GM21390 (cell line): ENCODE data around the gene SMIM23.

ENCODE experiments used
- ATAC-seq: cut with Tn5 transposase; IDR thresholded peaks from one replicate; pipeline ENCODE4 v1.9.1; 2021; ENCODE audit not compliant: unreplicated experiment

The SMIM23 gene

DNA sequence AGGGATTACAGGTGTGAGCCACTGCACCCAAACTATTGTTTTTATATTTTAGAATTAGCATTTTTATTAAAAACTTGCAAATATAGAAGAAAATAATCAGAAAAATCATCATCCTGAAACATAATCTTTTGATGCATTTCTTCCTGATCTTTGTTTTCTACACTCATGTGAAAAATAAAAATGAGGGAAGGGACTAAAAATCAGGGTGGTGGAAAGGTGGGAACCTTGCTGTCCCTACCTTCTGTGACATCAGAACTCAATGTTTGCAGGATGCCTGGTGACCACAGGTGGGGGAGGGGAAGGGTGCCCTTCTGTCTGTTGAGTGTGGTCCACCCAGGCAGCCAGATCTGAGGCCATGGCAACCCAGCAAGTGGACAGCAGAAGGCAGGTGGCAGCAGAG lies at the start of gene SMIM23:
Gene SMIM23, plus strand, starts transcription at position 301 of the 400 bp plus-strand sequence. Its CDS starts 55 bp downstream, at position 356.
- no peak for ATAC-seq

- ATAC-seq = no peak
Measured at GRCh38 chr5:171736976-171737891, 48.4 kb upstream of the SMIM23 start.

DNA sequence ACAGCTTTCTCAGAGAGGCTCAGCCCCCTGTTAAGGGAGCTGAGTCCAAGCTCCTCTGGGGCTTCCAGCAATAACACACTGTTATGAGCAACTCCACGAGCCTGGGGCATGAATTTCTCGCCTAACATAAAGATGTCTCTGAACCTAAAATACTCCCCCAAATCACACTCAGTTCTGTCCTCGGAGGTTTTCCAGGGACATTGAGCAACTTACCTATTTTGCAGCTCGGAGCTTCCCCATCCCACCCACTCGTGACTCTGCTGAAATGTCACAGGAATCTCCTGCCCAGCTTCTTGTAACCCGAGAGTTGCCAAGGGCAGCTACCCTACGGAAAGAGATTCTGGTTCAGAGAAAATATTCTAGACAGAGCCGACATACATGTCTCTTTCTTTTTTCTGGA lies 47.1 kb upstream of the SMIM23 start:
- no peak for ATAC-seq

DNA sequence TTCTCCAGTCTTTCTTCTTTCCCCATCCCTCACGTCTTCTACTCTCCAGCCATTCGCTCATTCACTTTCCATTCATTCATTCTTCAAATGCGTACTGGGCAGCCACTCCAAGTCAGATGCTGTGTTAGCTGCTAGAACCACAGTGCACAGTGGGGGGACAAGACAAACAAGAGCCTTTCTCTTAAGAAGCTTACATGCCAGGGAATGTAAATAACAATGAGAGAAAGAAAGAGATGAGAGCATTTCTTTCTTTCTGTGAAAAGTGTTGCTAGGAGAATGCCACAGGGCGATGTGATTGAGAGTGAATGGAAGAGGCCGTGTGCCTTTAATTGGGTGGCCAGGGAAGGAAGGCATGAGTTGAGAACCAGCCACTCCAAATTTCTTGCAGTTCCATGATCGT lies 46.3 kb upstream of the SMIM23 start:
- ATAC-seq = no peak

DNA sequence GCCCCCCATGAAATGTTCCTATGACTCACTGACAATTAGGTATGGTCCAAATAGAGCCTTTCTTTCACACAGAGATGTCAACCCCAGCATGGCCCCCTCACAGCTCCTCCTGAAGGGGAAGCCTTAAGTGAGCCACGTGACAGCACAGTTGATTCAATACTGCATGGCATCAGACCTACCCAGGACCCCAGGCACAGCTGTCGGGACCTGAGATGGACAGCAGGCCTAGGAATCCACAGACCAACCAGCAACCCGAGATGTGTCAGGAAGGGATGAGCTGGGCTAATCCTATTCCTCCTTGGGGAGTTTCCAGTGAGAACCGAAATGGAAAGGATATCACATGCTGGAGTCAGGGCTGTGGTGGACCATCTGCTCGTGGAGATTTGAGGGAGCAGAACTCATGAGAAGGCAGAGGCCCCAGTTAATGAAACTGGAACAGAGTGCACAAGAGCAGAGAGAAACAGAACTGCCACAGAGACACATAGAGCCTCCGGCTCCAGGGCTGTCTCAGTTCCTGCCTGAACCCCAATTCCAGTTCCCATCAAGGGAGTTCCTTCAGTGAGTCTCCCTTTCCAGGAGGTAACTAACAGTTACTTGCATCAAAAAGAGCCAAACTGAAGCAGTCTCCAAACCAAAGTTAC lies 42.1 kb upstream of the SMIM23 start:
- peak; percentile 27 for ATAC-seq

DNA sequence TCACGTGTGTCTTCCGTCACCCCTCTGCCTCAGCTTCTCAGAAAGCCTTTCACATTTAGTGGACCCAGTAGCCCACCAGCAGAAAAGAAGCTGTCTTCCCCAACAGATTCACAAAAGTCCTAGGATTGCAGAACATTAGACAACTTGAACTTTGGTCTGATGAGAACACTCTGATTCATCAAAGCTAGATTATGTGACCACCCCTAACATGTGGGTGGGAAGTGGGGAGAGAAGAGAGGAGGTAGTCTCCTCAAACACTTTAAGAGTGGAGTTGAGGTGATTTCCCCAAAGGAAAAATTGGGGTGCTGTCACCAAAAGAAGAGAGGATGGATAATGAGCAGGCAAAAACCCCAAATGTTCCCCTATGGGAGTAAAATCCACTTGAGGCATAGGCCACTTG lies 41.4 kb upstream of the SMIM23 start:
- no peak for ATAC-seq

DNA sequence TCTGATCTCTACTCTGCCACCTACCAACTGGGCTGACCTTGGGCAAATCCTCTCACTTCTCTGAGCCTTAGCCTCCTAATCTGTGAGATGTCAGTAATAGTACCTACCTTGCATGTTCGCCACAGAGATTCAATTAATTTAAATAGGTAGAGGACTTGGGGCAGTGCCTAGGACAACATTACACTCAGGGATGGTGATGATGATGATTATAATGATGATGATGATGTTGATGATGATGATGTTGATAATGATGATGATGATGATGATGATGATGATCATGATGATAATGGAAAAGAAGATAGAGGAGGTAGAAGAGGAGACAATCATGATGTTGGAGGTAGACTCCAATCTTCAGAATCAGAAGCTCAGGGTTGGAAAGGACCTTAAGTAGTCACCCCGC lies 40.7 kb upstream of the SMIM23 start:
- no peak for ATAC-seq

GRCh38 chr5:171745602-171746001 lies 40.0 kb upstream of the SMIM23 start:
- no peak for ATAC-seq

DNA sequence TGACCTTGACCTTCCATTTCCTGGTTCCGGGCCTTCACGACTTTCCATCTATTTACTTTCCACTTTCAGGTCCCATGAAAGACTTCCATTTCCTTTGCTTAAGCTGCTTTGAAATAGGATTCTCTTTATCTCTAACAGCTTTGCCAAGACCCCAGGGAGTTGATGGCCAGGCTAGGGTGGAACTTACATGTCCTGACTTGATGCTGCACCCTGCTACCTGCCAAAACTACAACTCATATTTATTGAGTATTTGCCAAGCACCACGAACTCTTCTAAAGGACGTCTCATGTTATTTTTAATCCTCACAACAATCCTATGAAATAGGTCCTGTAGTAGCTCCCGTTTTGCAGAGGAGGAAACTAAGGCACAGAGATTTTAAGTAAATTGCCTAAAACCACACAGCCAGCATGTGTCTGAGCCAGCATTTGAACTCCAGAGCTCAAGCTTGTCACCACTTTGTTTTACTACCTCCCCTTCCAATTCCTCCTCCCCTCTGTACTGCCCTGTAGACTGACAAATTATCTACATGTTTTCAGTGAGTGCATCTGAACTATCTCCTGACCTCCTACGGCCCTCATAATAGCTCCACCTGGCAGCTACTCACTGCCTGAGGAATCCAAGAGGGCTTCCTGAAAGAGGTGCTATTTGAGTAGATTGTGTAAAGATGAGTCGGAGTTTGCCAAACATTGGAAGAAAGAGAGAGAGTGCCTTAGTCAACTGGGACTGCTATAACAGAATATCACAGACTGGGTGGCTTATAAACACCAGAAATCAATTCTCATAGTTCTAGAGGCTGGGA lies 38.4 kb upstream of the SMIM23 start:
- ATAC-seq = no peak

DNA sequence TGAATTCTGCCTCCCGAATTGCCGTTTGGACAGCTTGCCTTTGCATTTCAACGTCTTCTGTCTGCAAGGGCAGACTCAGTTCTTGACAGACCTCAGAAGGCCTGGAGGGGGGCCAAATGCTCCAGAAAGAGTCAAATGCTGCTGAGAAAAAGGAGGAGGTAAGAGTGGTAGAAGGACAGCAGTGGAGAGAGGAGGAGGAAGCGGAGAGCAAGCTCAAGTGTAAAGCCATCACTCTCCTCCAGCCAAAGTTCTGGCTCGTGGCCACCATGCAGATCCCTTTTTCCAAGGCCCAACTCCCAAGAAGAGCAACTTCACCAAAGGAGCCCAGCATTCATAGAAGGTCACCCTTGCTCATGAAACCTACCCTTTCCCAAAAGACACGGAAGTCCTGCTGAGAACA lies 36.9 kb upstream of the SMIM23 start:
- no peak for ATAC-seq

GRCh38 chr5:171749365-171749764 lies 36.3 kb upstream of the SMIM23 start:
- no peak for ATAC-seq

- no peak for ATAC-seq
Measured at GRCh38 chr5:171750311-171750788, 35.3 kb upstream of the SMIM23 start.

DNA sequence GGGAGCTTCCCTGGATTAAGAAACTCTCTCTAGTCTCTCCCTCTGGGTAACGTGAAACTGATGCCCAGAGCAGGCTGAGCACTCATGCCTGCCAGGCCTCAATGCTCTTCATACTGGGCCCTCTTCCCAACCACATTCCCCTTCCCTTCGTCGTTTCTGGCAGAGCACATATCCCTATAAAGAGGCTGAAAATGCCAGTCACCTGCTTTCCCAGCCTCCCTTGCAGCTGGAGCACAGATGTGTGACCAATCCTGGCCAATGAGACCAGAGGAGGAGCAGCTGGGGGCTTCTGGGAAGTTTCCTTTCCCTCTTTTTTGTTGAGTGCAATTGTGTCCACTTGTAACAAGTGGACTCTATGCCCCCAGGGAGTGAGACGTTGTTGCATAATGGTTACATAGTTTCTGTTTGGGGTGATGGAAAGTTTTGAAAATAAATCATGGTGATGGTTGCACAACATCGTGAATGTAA lies 30.2 kb upstream of the SMIM23 start:
- no peak for ATAC-seq

- no peak for ATAC-seq
Measured at GRCh38 chr5:171757853-171758535, 27.6 kb upstream of the SMIM23 start.

GRCh38 chr5:171759777-171760176 lies 25.8 kb upstream of the SMIM23 start:
- no peak for ATAC-seq

- no peak for ATAC-seq
Measured at GRCh38 chr5:171762021-171762608, 23.5 kb upstream of the SMIM23 start.

DNA sequence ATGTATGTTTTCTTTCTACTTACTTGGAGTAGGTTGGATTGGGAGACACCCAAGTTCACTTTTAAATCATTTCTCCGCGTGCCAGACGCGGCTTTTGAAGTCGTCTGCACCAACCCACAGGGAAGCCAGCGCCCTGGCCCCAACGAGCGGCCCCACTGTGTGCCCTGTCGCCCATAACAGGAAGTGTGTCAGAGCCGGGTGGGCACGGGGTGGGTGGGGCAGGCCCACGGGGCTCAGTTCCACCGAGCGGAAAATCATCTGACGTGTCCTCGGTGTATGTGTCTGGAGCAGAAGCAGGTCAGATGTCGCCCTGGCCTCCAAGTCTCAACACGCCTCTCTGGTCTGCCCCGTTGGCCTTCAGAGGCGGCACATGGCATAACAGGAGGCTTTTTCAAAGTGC lies 22.7 kb upstream of the SMIM23 start:
- ATAC-seq = no peak

DNA sequence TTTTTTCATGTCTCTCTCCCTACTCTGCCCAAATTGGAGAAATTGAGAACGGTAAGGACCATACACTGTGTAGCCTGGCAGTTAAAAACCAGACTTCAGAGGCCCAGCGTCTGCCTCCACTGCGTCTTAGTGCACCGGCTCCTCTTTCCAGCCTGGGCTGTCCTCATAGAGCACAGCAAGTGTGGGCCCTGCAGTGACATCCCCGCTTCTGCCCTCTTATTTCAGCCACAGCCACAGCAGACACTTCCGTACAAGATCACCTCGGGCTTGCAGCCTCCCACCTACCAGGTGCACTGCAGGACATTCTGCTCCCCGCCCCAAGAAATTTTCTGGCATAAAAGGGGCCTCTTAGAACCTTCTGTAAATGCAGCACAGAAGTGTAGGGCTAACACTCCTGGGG lies 21.4 kb upstream of the SMIM23 start:
- no peak for ATAC-seq

GRCh38 chr5:171766875-171767274 lies 18.7 kb upstream of the SMIM23 start:
- ATAC-seq = no peak

GRCh38 chr5:171770153-171770552 lies 15.5 kb upstream of the SMIM23 start:
- no peak for ATAC-seq
